Epithelial cell of esophagus (primary cell): ENCODE results near the gene ARSB.

Source experiments
- DNase-seq: peaks from one replicate; pipeline ENCODE4 v3.0.0; 2010; ENCODE audit warnings: low read depth
- H3K4me3 ChIP-seq: 2 replicates; pipeline ENCODE4 v1.5.1; 2011; ENCODE audit warnings: mild to moderate bottlenecking, low read length, control low read depth
- TF ChIP-seq, protein P1 (sequence below): IDR thresholded peaks from 2 replicates; pipeline ENCODE4 v1.5.1; 2011; ENCODE audit warnings: low read depth, mild to moderate bottlenecking, low read length, control low read depth, inconsistent platforms; ENCODE audit not compliant: insufficient read depth; ENCODE audit errors: missing control alignments

Gene ARSB

DNA sequence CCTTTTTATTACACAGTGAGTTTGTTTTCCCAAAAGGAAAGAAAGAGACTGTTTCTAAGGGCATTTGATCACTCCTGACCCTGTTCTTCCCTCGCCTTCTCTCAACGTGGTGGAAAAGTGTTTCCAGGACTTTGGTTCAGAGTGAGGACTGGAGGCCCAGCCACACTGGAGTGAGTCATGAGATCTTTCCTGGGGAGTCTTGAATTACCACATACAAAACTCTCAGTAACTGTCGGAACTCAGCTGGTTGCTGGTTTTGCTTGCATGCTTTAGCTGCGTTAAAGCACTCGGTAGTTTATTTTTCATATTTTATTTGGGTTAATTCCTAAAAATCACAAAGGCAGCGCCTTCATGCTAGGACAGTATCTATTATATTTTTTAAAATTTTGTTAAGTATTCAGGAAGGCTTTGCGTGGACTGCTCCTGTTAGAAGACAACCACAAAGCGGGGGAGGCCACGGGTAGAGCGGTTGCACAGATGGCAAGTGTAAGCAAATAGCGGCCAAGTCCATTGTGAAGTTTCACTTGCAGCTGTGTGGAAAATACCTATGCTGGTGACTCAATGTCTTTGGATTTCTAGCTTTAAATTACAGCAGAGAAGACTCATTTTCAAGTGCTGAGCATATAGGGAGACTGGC lies 77.7 kb downstream of the ARSB start:
- DNase-seq = peak; percentile 63
- no peak overlapping the region for H3K4me3 ChIP-seq
- TF ChIP-seq, protein P1, sequence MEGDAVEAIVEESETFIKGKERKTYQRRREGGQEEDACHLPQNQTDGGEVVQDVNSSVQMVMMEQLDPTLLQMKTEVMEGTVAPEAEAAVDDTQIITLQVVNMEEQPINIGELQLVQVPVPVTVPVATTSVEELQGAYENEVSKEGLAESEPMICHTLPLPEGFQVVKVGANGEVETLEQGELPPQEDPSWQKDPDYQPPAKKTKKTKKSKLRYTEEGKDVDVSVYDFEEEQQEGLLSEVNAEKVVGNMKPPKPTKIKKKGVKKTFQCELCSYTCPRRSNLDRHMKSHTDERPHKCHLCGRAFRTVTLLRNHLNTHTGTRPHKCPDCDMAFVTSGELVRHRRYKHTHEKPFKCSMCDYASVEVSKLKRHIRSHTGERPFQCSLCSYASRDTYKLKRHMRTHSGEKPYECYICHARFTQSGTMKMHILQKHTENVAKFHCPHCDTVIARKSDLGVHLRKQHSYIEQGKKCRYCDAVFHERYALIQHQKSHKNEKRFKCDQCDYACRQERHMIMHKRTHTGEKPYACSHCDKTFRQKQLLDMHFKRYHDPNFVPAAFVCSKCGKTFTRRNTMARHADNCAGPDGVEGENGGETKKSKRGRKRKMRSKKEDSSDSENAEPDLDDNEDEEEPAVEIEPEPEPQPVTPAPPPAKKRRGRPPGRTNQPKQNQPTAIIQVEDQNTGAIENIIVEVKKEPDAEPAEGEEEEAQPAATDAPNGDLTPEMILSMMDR = no peak

GRCh38 chr5:78905084-78905938 lies 79.8 kb downstream of the ARSB start:
- DNase-seq = no peak
- H3K4me3 ChIP-seq = no peak overlapping the region
- TF ChIP-seq, protein P1 = no peak

GRCh38 chr5:78903861-78904260 lies 81.2 kb downstream of the ARSB start:
- DNase-seq = peak; percentile 27
- H3K4me3 ChIP-seq = no peak overlapping the region
- TF ChIP-seq, protein P1 = no peak

DNA sequence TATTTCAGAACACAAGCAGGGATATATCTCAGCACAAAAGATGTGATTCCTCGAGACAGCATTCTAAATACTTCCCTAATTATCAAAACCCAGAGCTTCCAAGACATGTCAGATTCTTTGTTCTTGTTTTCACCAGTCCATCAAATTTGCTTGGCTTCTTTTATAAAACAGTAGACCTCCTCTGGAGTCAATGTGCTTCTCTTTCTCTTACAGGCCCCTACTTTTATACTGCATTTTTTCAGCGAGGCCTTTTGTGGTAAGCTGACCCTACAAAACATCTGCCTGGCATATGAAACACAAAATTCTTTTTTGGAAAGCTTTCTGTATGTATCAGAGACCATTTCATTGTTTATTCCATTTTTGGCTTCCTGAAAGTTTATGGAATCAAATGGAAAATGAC lies 81.8 kb downstream of the ARSB start:
- H3K4me3 ChIP-seq = no peak overlapping the region
- TF ChIP-seq, protein P1 = no peak
- no peak for DNase-seq

DNA sequence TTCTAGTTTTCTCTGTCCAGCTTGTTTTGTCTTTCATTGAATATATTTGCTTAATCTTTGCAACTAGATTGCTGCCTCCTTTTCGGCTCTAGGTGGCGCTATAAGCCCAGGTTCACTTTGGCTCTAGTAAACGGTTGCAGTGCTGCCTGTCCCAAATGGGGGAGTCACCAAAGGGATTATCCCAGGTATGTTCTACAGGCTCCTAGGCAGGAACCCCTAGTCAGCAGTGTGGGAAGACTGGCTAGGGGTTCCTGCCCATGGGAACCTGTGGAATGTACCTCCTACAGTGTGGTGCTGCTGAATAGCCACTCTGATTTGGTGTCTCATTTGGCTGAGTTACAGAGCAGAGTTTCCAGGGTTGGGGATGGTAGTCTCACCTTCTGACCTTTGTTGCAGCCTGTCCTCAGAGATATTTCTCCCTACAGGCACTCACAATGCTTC lies 85.2 kb downstream of the ARSB start:
- TF ChIP-seq, protein P1 = peak; percentile 77
- no peak overlapping the region for H3K4me3 ChIP-seq
- DNase-seq = peak; percentile 66

GRCh38 chr5:78896132-78896531 lies 89.0 kb downstream of the ARSB start:
- TF ChIP-seq, protein P1 = no peak
- no peak overlapping the region for H3K4me3 ChIP-seq
- peak; percentile 71 for DNase-seq
